DND-41 (cell line): Measurements from ENCODE around the gene TRAP1.

Experiments
- CTCF ChIP-seq: IDR thresholded peaks from 2 replicates; pipeline ENCODE4 v1.5.1; 2012; ENCODE audit warnings: borderline replicate concordance, low read length, moderate library complexity, mild to moderate bottlenecking; ENCODE audit not compliant: poor library complexity, severe bottlenecking; ENCODE audit errors: extremely low read depth
- EZH2 ChIP-seq: IDR thresholded peaks from 3 replicates; pipeline ENCODE4 v1.6.1; 2012; ENCODE audit warnings: borderline replicate concordance, low read depth, mild to moderate bottlenecking, moderate library complexity, low read length, inconsistent platforms; ENCODE audit not compliant: severe bottlenecking

- TF ChIP-seq CTCF (no peak), EZH2 (no peak)
Measured at GRCh38 chr16:3645504-3646347, 71.6 kb downstream of the TRAP1 start.
